IMR-90 (cell line): Measurements from ENCODE around the gene RBMXL3. TPM values are rescaled to one million over a fixed set of nuclear protein-coding genes. Genes with fewer than 3 reads are reported as not detected.

Experiments
- ATAC-seq: fragments of 200-7000 bp; cut with Tn5 transposase; 2 replicates; pipeline ENCODE4 v1.9.1; 2020; ENCODE audit warnings: low read depth, mild to moderate bottlenecking, moderate library complexity
- BruUV-seq: library from RNA; stranded (reverse); fragments of 400-500 nt; replicated peaks from 2 replicates; lab custom pipeline; 2021; lab: Mats Ljungman, UMichigan
- CTCF ChIA-PET: fragments of 300-600 bp; formaldehyde crosslinking; extraction: SDS; loops from one replicate; lab custom pipeline; 2021; ENCODE audit warnings: antibody characterized with exemption; lab: Yijun Ruan, JAX
- POLR2A ChIA-PET: fragments of 300-600 bp; sonication (Branson Sonifier 250); formaldehyde crosslinking; loops from one replicate; lab custom pipeline; 2022; ENCODE audit warnings: antibody characterized with exemption; ENCODE audit not compliant: unreplicated experiment; lab: Charles Lee
- DNase-seq: peaks from one replicate; pipeline ENCODE4 v3.0.0; 2013
- H2AFZ ChIP-seq: replicated peaks from 2 replicates; pipeline ENCODE3; 2013; ENCODE audit warnings: low read length, mild to moderate bottlenecking; ENCODE audit not compliant: poor library complexity
- H2AK5ac ChIP-seq: 2 replicates; pipeline ENCODE4 v1.6.1; 2013; ENCODE audit warnings: low read depth, low read length, inconsistent platforms
- H2AK9ac ChIP-seq: replicated peaks from 2 replicates; pipeline ENCODE3; 2013; ENCODE audit warnings: mild to moderate bottlenecking, low read depth, low read length, moderate library complexity; ENCODE audit not compliant: poor library complexity
- H2BK120ac ChIP-seq: 2 replicates; pipeline ENCODE4 v1.6.1; 2013; ENCODE audit warnings: low read depth, low read length, inconsistent platforms
- H2BK15ac ChIP-seq: 3 replicates; pipeline ENCODE4 v1.6.1; 2013; ENCODE audit warnings: low read depth, low read length, inconsistent platforms
- H2BK20ac ChIP-seq: 2 replicates; pipeline ENCODE4 v1.6.1; 2013; ENCODE audit warnings: low read depth, mild to moderate bottlenecking, inconsistent platforms, low read length, moderate library complexity
- H2BK5ac ChIP-seq: 2 replicates; pipeline ENCODE4 v1.6.1; 2013; ENCODE audit warnings: mild to moderate bottlenecking, low read depth, low read length, inconsistent platforms; ENCODE audit not compliant: poor library complexity, severe bottlenecking
- H3K14ac ChIP-seq: replicated peaks from 2 replicates; pipeline ENCODE4 v1.6.1; 2013; ENCODE audit warnings: low read depth, low read length, inconsistent platforms
- H3K18ac ChIP-seq: 2 replicates; pipeline ENCODE4 v1.6.1; 2013; ENCODE audit warnings: low read depth, low read length, control low read depth
- H3K23ac ChIP-seq: 2 replicates; pipeline ENCODE4 v1.6.1; 2013; ENCODE audit warnings: low read depth, low read length, inconsistent platforms
- H3K27ac ChIP-seq: 2 replicates; pipeline ENCODE4 v1.5.1; 2013; ENCODE audit warnings: mild to moderate bottlenecking, control low read depth, low read length; ENCODE audit not compliant: insufficient read depth
- H3K27me3 ChIP-seq: 2 replicates; pipeline ENCODE4 v1.6.1; 2013; ENCODE audit warnings: low read length; ENCODE audit not compliant: control insufficient read depth, insufficient read depth
- H3K36me3 ChIP-seq: 2 replicates; pipeline ENCODE4 v1.6.1; 2013; ENCODE audit warnings: low read length, mixed read lengths; ENCODE audit not compliant: control insufficient read depth, insufficient read depth
- H3K4ac ChIP-seq: 2 replicates; pipeline ENCODE4 v1.6.1; 2013; ENCODE audit warnings: low read depth, low read length, inconsistent platforms
- H3K4me1 ChIP-seq: 2 replicates; pipeline ENCODE4 v1.6.1; 2013; ENCODE audit warnings: low read length, mixed read lengths; ENCODE audit not compliant: control insufficient read depth, insufficient read depth
- H3K4me2 ChIP-seq: 2 replicates; pipeline ENCODE4 v1.6.1; 2013; ENCODE audit warnings: low read depth, mild to moderate bottlenecking, control low read depth, low read length, moderate library complexity
- H3K4me3 ChIP-seq: 2 replicates; pipeline ENCODE4 v1.5.1; 2013; ENCODE audit warnings: low read depth, mild to moderate bottlenecking, control low read depth, low read length, moderate library complexity; ENCODE audit not compliant: insufficient read depth
- H3K56ac ChIP-seq: 2 replicates; pipeline ENCODE4 v1.6.1; 2013; ENCODE audit warnings: low read length, inconsistent platforms; ENCODE audit not compliant: insufficient read depth; ENCODE audit errors: extremely low read depth
- H3K79me1 ChIP-seq, 2 experiments: 2 replicates each; pipeline ENCODE4 v1.6.1; 2013; ENCODE audit warnings: low read length in 2 of 2, inconsistent platforms in 1 of 2, low read depth in 1 of 2
- H3K9ac ChIP-seq: 2 replicates; pipeline ENCODE4 v1.6.1; 2013; ENCODE audit warnings: low read depth, low read length, control low read depth
- H3K9me1 ChIP-seq: 2 replicates; pipeline ENCODE4 v1.6.1; 2013; ENCODE audit warnings: low read length, inconsistent platforms; ENCODE audit not compliant: insufficient read depth
- H3K9me3 ChIP-seq: 2 replicates; pipeline ENCODE4 v1.6.1; 2013; ENCODE audit warnings: low read length; ENCODE audit not compliant: control insufficient read depth, insufficient read depth
- H4K20me1 ChIP-seq: 2 replicates; pipeline ENCODE4 v1.6.1; 2013; ENCODE audit warnings: low read length, inconsistent platforms; ENCODE audit not compliant: insufficient read depth
- H4K5ac ChIP-seq: 2 replicates; pipeline ENCODE4 v1.6.1; 2013; ENCODE audit warnings: mild to moderate bottlenecking, low read depth, low read length, control low read depth
- H4K8ac ChIP-seq, 2 experiments: 2 replicates each; pipeline ENCODE4 v1.6.1; 2013; ENCODE audit warnings: low read depth in 2 of 2, low read length in 2 of 2, control low read depth in 1 of 2, inconsistent platforms in 1 of 2
- H4K91ac ChIP-seq: 2 replicates; pipeline ENCODE4 v1.6.1; 2013; ENCODE audit warnings: low read depth, low read length, inconsistent platforms; ENCODE audit not compliant: insufficient read depth
- CEBPB ChIP-seq: IDR thresholded peaks from 2 replicates; pipeline ENCODE4 v1.6.1; 2012; ENCODE audit warnings: low read depth, low read length, improper control_type of control experiment
- WGBS, 2 experiments: methylation state at CpG; one replicate each; pipeline versions ENCODE4 v1.1.5 to v1.1.7; 2013; ENCODE audit warnings: missing lambda C conversion rate in 2 of 2; ENCODE audit not compliant: insufficient read length in 1 of 2; ENCODE audit errors: extremely low coverage in 2 of 2; 5-methylcytosine and 5-hydroxymethylcytosine counted together
- dilution Hi-C: fragments of 300-500 bp; cut with HindIII; formaldehyde crosslinking; loops from one replicate; pipeline ENCODE4 v1.14.3; 2018; ENCODE audit warnings: low sequenced_read_pairs; ENCODE audit not compliant: unreplicated experiment
- in situ Hi-C: fragments of 300-500 bp; cut with MboI; formaldehyde crosslinking; loops from 3 replicates; pipeline ENCODE4 v1.14.3; 2019; ENCODE audit warnings: low sequenced_read_pairs, inconsistent platforms, mixed read lengths
- intact Hi-C: fragments of 100-400 bp; cut with micrococcal nuclease; formaldehyde crosslinking; loops from 2 replicates; pipeline ENCODE4 v1.10.0; 2022
- polyA plus RNA-seq, 3 experiments: library from polyadenylated mRNA; depleted of rRNA; stranded (reverse); fragments of >200 nt; gene quantifications; 2 replicates each; pipeline ENCODE4 v1.2.3, GENCODE V29; 2012; ENCODE audit warnings: low replicate concordance in 1 of 3
- total RNA-seq: library from RNA; depleted of rRNA; stranded (reverse); fragments of >200 nt; gene quantifications from 2 replicates; pipeline ENCODE4 v1.2.3, GENCODE V29; 2012

The RBMXL3 gene
- total and polyA plus RNA-seq, 2 of the 4 experiments (the other 2 are of a cell fraction), result not detected

DNA sequence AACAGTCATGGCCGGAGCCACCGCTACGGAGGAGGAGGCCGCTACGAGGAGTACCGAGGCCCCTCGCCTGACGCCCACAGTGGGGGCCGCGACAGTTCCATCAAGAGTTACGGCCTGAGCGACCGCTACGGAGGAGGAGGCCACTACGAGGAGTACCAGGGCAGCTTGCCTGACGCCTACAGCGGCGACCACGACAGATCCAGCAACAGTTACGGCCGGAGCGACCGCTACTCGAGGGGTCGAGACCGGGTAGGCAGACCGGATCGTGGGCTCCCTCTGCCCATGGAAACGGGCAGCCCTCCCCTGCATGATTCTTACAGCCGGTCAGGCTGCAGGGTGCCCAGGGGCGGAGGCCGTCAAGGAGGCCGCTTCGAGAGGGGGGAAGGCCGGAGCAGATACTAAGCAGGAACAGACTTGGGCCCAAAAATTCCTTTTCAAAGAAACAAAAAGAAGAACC, 3.1 kb downstream of the RBMXL3 start:
- no peak overlapping the region for H3K9ac ChIP-seq
- CTCF ChIA-PET, result no interaction called here

More for the DNA sequence above, 3.1 kb downstream of the RBMXL3 start:
- no peak overlapping the region for H3K4me2 ChIP-seq
- no peak overlapping the region for H2BK20ac ChIP-seq
- POLR2A ChIA-PET, result no interaction called here
- intact Hi-C loops, result no loop called here
- H3K9me1 ChIP-seq, result 0 out of 2 replicates have a peak, but pooled peaks cover 2% of the 10 kb centered on the region
- H3K27me3 ChIP-seq, result no peaks in the 10 kb centered on the region
- ATAC-seq (no peak), DNase-seq (no peak)
- 95% methylated on average over 10 of the region's 35 CpGs; no CpG with 5 or more reads in 1 of the 2 experiments for WGBS, 2 experiments
- no peak overlapping the region for H2AK9ac ChIP-seq
- H3K27ac ChIP-seq, result no peak overlapping the region
- H3K79me1 ChIP-seq, result peaks cover 0 to 13% of the 10 kb centered on the region in 2 experiments; a peak in 2 of 4 replicates
- H2AK5ac ChIP-seq, result no peak overlapping the region
- dilution Hi-C loops, result no loop called here
- no peak overlapping the region for H3K18ac ChIP-seq
- TF ChIP-seq CEBPB, result no peak
- no peak overlapping the region for H3K4me3 ChIP-seq
- no peaks in the 10 kb centered on the region; the same call in none of the 2 replicates for H4K20me1 ChIP-seq
- no peak overlapping the region for H2AFZ ChIP-seq
- H3K4me1 ChIP-seq, result no peaks in the 10 kb centered on the region
- peaks cover 14% of the 10 kb centered on the region; the same call in 1 of the 2 replicates for H3K9me3 ChIP-seq
- H3K56ac ChIP-seq, result no peak overlapping the region
- H4K91ac ChIP-seq, result no peak overlapping the region
- H4K8ac ChIP-seq, result no peak overlapping the region
- H3K23ac ChIP-seq, result no peak overlapping the region
- BruUV-seq, result no TSS peak
- no peak overlapping the region for H3K4ac ChIP-seq
- no peak overlapping the region for H2BK120ac ChIP-seq
- H4K5ac ChIP-seq, result no peak overlapping the region
- H2BK5ac ChIP-seq, result no peak overlapping the region
- in situ Hi-C loops, result no loop called here
- no peak overlapping the region for H3K14ac ChIP-seq
- no peak overlapping the region for H2BK15ac ChIP-seq
- H3K36me3 ChIP-seq, result no peaks in the 10 kb centered on the region; the same call in 1 of the 2 replicates
